ENCODE measurements around the gene ADGRV1.

ADGRV1 gene

DNA sequence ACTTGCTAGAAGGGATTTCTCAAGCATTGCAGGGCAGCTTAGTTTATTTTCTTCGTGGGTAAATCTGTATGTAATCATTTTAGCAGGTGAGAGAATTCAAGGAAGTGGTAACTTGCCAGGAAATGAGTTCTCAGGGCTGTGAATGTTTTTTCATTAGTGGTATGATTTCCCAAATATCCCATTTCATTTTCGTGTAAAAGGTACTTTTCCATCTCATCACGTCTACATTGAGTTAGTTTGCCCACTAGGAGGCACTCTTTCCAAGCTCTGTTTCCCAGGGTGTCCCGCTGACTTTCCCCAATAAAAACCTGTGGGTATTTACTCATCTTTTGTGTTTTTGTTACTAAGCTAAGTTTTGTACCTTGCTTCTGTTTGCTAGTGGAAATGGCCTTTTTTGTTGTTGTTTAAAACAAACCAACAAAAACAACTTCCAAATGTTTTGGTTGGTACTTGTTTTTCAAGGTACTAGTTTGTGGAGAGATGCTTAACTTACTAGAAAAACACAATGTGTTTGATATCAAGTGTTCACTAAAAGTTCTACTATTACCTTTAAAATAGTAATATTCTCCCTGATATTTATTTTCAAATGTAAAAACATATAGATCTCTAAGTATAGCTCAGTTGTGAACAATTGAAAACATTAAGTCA is 373.6 kb downstream of the ADGRV1 start:
- DNase-seq (ENCODE audit: insufficient read length), result peak; percentile 18
- peak; percentile 54 for FAIRE-seq
- TF ChIP-seq POLR2AphosphoS5 (IDR thresholded peaks at IDR 0.05; ENCODE audit: low read depth, low read length), result no peak
- TF ChIP-seq TAF1 (IDR thresholded peaks at IDR 0.05; ENCODE audit: borderline replicate concordance, low read depth, low read length), result no peak
- TF ChIP-seq POLR2A (IDR thresholded peaks at IDR 0.05; ENCODE audit: low read depth, low read length), result no peak

- FAIRE-seq (no peak), DNase-seq (ENCODE audit: insufficient read length) (no peak)
- TF ChIP-seq POLR2A (IDR thresholded peaks at IDR 0.05; ENCODE audit: low read depth, low read length), result no peak
- no peak for TF ChIP-seq POLR2AphosphoS5 (IDR thresholded peaks at IDR 0.05; ENCODE audit: low read depth, low read length)
- no peak for TF ChIP-seq TAF1 (IDR thresholded peaks at IDR 0.05; ENCODE audit: borderline replicate concordance, low read depth, low read length)
Observed at GRCh38 chr5:90933298-90933697, 374.7 kb downstream of the ADGRV1 start.

- TF ChIP-seq TAF1 (IDR thresholded peaks at IDR 0.05; ENCODE audit: borderline replicate concordance, low read depth, low read length) (no peak), POLR2AphosphoS5 (IDR thresholded peaks at IDR 0.05; ENCODE audit: low read depth, low read length) (no peak), POLR2A (IDR thresholded peaks at IDR 0.05; ENCODE audit: low read depth, low read length) (no peak)
- DNase-seq (ENCODE audit: insufficient read length), result no peak
- FAIRE-seq, result no peak
Observed at GRCh38 chr5:90934091-90934719, 375.6 kb downstream of the ADGRV1 start.

DNA sequence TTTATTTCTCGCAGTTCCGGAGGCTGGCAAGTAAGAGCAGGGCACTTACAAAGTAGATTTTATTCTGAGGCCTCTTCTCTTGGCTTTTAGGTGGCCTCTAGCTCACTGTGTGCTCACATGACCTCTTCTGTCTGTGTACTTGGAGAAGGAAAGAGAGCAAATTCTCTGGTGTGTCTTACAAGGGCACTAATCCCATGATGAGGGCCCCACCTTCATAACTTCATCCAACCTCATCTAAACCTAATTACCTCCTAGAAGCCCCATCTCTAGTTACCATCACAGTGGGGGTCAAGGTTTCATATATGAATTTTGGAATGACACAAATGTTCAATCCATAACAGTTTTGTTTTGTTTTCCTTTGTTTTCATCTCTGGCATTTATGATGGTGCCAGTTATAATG is 376.1 kb downstream of the ADGRV1 start:
- DNase-seq (ENCODE audit: insufficient read length), result no peak
- TF ChIP-seq POLR2A (IDR thresholded peaks at IDR 0.05; ENCODE audit: low read depth, low read length) (no peak), POLR2AphosphoS5 (IDR thresholded peaks at IDR 0.05; ENCODE audit: low read depth, low read length) (no peak), TAF1 (IDR thresholded peaks at IDR 0.05; ENCODE audit: borderline replicate concordance, low read depth, low read length) (no peak)
- no peak for FAIRE-seq

DNA sequence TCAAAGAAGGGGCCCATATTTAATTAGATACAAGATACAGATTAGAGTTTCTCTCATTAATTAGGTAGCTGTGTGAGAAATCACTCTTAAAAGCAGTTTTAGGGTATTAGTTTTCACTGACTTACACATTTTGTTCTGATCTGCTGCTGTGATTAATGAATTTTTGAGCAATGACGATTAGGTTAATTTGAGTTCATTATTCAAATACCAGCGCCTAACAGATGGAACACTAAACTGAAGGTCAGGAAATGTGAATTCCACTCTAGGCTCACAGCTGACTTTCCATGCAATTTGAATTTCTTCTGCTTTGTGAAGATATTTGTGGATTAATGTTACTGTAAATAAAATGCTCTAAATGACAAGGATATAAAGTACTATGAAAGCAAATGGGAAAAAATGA is 380.6 kb downstream of the ADGRV1 start:
- TF ChIP-seq POLR2AphosphoS5 (IDR thresholded peaks at IDR 0.05; ENCODE audit: low read depth, low read length) (no peak), POLR2A (IDR thresholded peaks at IDR 0.05; ENCODE audit: low read depth, low read length) (no peak)
- DNase-seq (ENCODE audit: insufficient read length), result no peak
- FAIRE-seq, result no peak

GRCh38 chr5:90940227-90940995 is 381.8 kb downstream of the ADGRV1 start:
- DNase-seq (ENCODE audit: insufficient read length), result no peak
- peak; percentile 86 for FAIRE-seq
- TF ChIP-seq POLR2A (IDR thresholded peaks at IDR 0.05; ENCODE audit: low read depth, low read length) (no peak), TAF1 (IDR thresholded peaks at IDR 0.05; ENCODE audit: borderline replicate concordance, low read depth, low read length) (no peak), POLR2AphosphoS5 (IDR thresholded peaks at IDR 0.05; ENCODE audit: low read depth, low read length) (no peak)

GRCh38 chr5:90941002-90941720 is 382.6 kb downstream of the ADGRV1 start:
- DNase-seq (ENCODE audit: insufficient read length) (no peak), FAIRE-seq (no peak)
- no peak for TF ChIP-seq POLR2AphosphoS5 (IDR thresholded peaks at IDR 0.05; ENCODE audit: low read depth, low read length)
- TF ChIP-seq POLR2A (IDR thresholded peaks at IDR 0.05; ENCODE audit: low read depth, low read length), result no peak
- TF ChIP-seq TAF1 (IDR thresholded peaks at IDR 0.05; ENCODE audit: borderline replicate concordance, low read depth, low read length), result no peak

DNA sequence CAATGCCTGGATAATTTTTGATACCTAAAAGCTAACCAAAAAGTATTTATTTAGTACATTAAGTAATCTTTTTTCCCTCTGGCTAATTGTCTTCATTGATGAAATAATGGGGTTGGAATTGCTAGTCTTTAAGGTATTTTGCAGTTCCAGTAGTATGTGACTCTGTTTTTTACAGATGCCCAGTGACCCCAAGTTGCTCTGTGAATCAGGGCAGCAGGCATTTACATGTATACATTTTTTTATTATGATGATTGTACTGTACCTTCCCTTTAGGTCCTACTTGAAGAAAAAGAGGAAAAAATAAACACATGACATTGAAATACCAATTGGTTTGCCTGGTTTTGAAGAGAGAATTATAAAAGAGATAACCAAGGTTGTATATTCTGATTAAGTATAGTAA is 385.5 kb downstream of the ADGRV1 start:
- TF ChIP-seq POLR2A (IDR thresholded peaks at IDR 0.05; ENCODE audit: low read depth, low read length), result no peak
- TF ChIP-seq TAF1 (IDR thresholded peaks at IDR 0.05; ENCODE audit: borderline replicate concordance, low read depth, low read length), result no peak
- no peak for TF ChIP-seq POLR2AphosphoS5 (IDR thresholded peaks at IDR 0.05; ENCODE audit: low read depth, low read length)
- FAIRE-seq (no peak), DNase-seq (ENCODE audit: insufficient read length) (no peak)

DNA sequence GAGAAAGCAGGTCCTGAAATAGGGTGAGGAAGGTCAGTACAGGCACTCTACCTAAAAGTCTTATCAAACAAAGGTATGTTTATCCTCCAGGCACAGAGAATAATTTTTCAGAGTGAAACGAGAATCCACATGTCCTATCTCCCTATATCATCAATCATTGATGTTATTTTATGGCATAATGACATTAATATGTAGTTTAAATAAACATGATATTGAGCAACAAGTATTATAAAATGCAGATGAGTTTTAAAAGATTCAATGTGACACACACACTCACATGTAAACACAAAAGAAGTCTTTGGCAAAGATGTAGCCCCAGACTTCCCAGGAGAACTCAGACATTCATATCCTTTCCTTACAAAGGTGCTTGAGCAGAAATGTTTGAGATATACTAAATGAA is 389.1 kb downstream of the ADGRV1 start:
- TF ChIP-seq POLR2A (IDR thresholded peaks at IDR 0.05; ENCODE audit: low read depth, low read length) (no peak), TAF1 (IDR thresholded peaks at IDR 0.05; ENCODE audit: borderline replicate concordance, low read depth, low read length) (no peak), POLR2AphosphoS5 (IDR thresholded peaks at IDR 0.05; ENCODE audit: low read depth, low read length) (no peak)
- FAIRE-seq (no peak), DNase-seq (ENCODE audit: insufficient read length) (no peak)

- no peak for DNase-seq (ENCODE audit: insufficient read length)
- FAIRE-seq, result no peak
- no peak for TF ChIP-seq TAF1 (IDR thresholded peaks at IDR 0.05; ENCODE audit: borderline replicate concordance, low read depth, low read length)
- no peak for TF ChIP-seq POLR2AphosphoS5 (IDR thresholded peaks at IDR 0.05; ENCODE audit: low read depth, low read length)
- TF ChIP-seq POLR2A (IDR thresholded peaks at IDR 0.05; ENCODE audit: low read depth, low read length), result no peak
Observed at GRCh38 chr5:90948969-90949368, 390.4 kb downstream of the ADGRV1 start.
